GM19438 (cell line): ENCODE data around the gene MPRIP.
"Not testable (repeated sequence)": the region's sequence is repeated elsewhere in the genome, so short reads cannot be mapped to it uniquely, and the experiment has no call there.

Source experiments
- ATAC-seq: cut with Tn5 transposase; IDR thresholded peaks from one replicate; pipeline ENCODE4 v1.9.1; 2021; ENCODE audit warnings: low read depth; ENCODE audit not compliant: unreplicated experiment

The MPRIP gene, protein sequence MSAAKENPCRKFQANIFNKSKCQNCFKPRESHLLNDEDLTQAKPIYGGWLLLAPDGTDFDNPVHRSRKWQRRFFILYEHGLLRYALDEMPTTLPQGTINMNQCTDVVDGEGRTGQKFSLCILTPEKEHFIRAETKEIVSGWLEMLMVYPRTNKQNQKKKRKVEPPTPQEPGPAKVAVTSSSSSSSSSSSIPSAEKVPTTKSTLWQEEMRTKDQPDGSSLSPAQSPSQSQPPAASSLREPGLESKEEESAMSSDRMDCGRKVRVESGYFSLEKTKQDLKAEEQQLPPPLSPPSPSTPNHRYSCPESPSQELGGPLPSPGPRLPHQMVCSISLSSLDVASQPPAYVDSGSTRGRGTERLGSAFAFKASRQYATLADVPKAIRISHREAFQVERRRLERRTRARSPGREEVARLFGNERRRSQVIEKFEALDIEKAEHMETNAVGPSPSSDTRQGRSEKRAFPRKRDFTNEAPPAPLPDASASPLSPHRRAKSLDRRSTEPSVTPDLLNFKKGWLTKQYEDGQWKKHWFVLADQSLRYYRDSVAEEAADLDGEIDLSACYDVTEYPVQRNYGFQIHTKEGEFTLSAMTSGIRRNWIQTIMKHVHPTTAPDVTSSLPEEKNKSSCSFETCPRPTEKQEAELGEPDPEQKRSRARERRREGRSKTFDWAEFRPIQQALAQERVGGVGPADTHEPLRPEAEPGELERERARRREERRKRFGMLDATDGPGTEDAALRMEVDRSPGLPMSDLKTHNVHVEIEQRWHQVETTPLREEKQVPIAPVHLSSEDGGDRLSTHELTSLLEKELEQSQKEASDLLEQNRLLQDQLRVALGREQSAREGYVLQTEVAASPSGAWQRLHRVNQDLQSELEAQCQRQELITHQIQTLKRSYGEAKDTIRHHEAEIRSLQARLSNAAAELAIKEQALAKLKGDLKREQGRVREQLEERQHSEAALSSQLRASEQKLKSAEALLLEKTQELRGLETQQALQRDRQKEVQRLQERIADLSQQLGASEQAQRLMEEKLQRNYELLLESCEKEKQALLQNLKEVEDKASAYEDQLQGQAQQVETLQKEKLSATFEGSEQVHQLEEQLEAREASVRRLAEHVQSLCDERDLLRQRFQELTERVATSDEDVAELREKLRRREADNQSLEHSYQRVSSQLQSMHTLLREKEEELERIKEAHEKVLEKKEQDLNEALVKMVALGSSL (N-terminal part only)

DNA sequence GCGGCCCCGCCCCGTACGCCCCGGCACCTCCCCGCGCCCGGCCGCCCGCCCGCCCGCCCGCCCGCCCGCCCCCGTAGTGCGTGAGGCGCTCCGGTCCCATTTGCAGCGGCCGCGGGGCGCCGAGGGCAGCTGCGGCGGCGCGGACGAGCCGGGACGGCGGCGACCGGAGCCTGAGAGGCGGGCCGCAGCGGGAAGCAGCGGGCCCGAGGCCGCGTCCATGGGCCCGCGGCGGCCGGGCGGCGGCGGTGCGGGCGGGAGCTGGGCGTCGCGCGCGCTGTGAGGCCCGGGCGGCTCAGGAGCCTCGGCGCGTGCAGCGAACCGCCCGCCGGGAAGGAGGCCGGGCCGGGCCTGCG is at the start of gene MPRIP:
TSS of gene MPRIP (plus strand) at position 74 of the 353 bp plus-strand sequence. CDS start 392 bp downstream, outside the sequence.
- no peak for ATAC-seq

DNA sequence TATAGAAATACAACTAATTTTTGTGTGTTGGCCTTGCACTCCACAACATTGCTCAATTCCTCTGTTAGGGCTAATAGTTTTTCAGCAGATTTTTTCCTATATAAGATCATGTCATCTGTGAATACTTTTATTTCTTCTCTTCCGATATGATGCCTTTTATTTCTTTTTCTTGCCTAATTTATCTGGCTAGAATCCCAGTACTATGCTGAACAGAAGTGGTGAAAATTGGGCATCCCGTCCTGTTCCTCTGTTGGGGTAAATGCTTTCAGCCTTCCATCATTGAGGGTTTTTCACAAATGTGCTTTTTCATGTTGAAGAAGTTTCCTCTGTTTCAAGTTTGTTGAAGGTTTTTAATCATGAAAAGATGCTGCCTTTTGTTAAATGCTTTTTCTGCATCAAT is 47.6 kb upstream of the MPRIP start:
- ATAC-seq: no peak

DNA sequence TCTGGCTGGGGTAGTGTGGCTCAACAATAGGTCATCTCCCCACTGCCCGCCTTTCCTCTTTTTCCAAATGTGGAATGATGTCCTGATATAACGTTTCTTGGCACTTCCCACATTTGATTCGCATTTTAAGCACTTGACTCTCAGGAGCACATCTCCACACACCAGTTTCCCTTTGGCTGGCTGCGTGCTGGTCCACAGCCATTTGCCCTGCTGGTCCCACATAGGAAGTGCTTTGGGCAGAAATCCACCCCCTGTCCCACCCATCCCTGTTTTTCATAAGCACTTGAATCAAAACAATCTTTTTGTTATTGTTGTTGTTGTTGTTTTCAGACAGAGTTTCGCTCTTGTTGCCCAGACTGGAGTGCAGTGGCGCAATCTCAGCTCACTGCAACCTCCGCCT is 46.3 kb upstream of the MPRIP start:
- no peak for ATAC-seq

DNA sequence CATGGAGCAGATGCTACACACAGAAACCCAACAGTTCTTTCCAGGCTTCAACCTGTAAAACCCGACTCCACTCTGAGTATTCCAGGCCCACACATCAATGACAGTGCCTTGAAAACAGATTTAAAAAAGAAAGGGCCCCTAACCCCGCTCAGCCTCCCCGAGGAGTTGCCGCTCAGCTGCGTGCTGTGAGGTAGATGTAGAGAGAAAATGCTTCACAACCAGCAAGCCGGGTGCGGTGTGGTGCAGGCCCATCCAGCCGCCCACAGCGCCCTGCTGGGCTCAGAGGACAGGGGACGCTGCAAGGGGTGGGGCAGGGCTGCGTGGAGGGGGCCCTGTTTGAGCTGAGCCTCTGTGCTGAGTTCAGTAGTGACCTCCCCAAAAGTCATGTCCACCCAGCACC is 45.5 kb upstream of the MPRIP start:
- ATAC-seq: not testable (repeated sequence)

DNA sequence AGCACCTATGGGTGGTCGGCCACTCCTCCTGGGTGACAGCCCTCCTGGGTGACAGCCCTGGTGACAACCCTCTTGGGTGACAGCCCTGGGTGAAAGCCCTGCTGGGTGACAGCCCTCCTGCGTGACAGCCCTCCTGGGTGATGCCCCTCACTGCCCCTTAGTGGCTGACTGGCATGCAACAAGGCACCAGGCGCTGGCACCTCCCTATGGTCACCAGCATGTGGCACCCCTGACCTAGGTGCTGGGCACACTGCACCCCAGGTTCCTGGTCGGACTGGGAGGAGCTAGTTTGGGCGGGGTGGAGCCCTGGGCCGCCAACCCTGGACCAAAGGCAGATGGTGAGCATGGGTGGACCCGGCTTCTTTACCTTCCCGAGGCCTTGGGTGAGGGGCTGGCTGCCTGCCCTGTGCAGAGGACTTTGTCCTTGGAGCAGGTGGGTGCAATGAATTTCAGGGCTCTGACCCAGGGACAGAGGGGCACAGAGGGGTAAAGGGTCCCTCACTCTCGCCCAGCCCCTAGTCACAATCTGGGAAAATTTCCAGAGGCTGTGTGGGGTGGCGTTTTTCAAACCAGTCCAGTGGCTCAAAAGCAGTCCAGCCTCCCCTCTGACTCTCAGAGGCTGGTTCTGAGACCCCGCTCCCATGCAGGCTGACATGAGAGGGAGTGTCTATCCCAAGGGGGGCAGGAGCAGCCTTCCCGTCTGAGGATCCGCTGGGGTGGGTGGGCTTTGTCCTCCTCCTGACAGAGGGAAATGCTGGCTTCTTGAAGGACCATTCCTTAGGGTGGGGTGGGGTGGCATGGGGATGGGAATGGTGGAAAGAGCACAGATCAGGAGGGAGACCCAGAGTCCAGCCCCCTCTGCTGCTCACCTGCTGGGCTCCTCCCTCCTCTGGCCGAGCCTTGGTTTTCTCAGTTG is 44.5 kb upstream of the MPRIP start:
- ATAC-seq: no peak

DNA sequence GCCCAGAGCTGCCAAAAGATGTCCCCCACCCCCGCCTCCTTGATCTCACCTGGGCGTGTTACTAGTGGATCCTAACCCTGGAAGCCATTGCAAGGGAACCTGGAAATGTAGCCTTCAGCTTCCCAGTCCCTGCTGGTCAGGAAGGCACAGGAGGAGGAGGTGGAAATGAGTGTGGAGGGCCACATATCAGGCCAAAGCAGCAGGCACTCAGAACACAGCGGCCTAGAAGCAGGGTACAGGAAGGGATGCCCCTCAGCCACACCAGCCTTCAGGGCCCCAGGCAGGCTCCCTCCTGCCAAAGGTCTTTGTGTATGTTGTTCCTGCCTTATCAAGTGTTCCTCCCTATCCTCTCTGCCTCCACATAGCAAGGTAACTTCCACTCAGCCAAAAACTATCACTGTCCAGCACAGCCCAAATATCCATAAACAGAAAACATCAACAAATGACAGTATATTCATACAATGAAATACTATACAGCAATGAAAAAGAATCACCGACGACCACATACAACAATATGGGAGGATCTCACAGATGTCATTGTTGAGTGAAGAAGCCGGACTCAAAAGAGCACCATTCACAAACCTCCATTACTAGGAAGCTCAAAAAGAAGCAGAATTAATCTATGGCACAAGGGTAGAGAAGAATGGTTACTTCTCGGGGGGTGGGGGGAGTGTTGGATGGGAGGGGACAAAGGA is 42.2 kb upstream of the MPRIP start:
- ATAC-seq: no peak

DNA sequence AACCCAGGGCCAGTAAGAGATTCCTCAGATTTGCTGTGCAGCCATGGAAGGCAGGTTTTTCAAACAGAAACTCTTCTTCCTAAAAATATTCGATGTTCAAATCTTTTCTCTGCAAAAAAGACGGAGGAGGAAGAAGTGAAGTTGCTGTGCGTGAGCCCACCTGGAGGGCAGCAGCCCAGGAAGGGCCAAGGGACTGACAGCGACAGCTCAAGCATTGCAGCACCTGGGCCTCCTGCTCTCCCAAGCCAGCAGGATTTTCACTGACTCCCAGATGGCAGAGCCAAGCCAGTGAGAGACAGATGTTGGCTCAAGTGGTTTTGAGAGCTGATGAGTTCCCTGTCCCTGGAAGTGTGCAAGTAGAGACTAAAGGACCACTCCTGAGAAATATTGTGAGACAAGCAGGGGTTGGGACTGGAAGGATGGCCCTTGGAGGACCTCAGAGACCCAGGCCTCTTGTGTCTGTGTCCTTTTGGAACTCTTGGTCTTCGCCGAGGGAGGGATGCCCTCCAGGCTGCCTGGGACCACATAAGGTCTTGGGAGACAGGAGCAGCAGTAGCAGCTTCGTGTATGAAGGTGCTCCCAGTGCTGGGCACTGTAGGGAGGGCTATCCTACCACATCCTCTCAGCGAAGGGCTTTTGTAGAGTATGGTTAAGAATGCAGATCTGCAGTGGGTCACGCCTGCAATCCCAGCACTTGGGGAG is 41.0 kb upstream of the MPRIP start:
- no peak for ATAC-seq

DNA sequence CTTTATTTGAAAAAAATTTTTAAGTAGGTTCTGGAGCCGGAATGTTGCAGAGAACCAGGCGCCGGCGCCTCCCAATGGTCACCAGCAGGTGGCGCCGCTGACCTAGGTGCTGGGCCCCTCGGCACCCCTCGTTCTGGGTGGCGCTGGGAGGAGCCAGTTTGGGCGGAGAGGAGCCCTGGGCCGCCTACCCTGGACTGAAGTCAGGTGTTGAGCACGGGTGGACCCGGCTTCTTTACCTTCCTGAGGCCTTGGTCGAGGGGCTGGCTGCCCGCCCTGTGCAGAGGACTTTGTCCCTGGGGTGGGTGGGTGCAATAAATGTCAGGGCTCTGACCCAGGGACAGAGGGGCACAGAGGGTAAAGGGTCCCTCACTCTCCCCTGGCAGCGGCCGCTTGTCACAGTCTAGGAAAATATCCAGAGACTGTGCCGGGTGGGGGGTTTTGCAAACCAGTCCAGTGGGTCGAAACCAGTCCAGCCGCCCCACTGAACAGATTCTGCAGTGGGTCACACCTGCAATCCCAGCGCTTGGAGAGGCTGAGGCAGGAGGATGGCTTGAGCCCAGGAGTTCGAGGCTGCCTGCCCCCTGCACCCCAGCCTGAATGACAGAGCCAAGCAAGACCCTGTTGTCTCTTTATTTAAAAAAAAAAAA is 40.3 kb upstream of the MPRIP start:
- ATAC-seq: no peak

DNA sequence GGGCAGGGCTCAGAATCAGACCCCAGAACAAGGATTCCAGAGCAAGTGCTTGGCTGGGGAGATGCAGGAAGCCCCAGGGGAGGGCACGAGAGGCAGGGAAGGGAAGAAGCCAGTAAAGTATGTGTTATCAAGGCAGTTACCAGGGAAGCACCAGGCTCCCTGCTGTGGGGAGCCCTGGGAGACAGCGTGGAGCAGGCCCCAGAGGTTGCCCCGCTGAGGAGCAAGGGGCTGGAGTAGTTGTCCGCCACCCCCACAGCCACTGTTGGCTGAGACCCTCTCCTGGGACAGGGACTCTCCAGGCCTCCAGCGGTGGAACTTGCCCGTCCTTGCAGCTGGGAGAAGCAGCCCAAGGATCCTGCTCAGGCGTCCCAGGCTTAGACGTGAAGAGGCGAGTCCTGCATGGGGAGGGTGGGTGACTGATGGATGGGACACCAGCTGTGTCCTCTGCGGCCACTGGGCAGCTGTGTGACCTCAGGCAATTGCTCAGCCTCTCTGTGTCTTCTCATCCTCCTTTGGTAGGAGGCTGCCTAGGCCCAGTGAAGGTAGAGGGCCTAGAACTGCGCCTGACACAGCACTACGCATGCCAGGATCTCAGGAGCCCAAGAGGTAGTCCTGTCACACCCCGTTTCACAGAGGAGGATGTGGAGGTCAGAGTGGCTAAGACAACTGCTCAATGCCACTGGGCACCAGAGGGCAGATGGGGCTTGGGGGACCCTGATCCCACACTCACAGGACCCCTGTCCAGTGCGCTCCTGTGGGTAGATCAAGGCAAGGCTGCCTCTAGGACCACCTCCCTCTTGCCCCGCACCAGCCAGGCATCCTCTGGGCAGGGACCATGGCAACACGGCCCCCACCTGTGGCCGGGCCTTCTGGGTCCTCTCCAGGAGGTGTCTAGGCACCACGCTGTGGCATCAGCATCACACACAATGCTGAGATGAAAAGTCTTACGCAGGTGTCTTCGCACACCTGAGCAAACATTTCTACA is 39.2 kb upstream of the MPRIP start:
- ATAC-seq: not testable (repeated sequence)

DNA sequence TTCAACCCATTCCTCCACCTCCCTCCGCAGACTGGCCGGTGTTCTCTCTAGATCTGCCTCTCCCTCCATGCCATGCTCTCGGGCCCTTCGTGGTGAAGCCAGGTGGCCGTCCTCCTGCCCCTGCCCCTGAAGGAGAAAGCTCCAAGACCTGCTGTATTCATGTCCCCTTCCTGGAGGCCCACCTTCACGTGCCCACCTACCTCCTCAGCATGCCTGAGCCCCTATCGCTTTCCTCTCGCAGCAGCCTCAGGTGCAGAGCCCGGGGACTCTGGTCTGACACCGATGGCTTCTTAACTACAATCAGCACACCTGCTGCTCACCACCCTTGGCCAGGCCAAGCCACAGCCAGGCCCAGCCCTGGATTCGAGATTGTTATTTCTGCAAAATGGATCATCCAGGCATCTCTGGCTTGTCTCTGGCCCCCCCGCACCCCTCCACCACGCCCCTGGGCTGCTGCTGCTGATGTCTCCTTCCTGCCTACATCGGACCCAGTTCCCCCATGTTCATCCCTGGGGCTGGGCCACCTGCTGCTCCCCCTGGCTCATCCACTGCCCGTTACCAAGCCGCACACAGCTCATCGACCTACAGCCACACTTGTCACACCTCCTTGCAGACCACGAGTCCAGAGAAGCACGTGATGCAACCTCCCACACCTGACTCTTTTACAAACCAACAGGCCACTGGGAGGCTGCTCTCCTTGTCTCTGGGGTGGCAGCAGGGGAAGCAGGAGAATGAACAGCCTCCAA is 37.8 kb upstream of the MPRIP start:
- ATAC-seq: no peak

DNA sequence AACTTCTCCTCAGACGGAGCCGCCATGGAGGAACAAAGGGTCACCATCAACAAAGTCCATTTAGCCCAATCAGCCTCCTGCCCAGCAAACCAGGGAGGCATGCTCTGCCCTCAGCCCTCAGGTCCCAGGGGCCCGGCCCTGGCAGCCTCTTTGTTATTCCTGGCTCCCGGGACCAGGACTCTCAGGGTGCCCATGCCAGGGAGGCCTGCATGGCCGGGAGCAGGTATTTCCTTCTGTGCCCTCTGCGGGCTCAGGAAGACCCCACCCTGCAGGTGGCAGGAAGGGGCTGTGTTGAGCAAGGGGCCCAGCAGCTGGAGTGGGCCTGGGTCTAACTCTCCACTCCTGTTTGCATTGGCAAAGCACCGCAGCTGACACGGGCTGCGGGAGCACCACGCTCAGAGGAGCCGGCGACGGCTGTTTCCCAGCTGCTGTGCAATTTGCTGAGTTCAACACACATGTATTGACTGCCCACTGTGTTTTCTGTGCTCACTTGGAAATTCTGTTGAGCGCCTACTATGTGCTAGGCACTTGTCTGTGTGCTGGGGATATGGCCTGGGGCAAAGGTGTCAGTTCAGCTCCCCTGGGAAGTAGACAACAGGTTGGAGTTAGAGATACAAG is 37.2 kb upstream of the MPRIP start:
- not testable (repeated sequence) for ATAC-seq

DNA sequence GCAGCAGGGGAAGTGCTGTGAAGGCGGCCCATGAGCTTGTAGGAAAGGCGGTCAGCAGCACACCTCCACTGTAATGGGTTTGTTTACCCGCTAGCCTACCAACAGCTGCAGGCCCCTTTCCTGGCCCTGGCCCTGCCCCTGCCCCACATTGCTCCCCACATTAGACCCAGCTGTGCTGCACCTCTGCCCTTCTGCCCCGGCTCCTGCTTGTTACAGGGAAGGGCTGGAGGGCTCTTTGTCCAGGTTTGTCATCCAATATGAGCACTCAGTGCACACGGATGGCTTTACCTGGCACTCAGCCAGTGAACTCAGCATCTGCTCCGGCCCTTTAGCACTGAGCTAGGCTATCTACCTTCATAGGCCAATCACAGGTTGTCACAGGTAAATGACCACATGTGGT is 34.4 kb upstream of the MPRIP start:
- not testable (repeated sequence) for ATAC-seq

DNA sequence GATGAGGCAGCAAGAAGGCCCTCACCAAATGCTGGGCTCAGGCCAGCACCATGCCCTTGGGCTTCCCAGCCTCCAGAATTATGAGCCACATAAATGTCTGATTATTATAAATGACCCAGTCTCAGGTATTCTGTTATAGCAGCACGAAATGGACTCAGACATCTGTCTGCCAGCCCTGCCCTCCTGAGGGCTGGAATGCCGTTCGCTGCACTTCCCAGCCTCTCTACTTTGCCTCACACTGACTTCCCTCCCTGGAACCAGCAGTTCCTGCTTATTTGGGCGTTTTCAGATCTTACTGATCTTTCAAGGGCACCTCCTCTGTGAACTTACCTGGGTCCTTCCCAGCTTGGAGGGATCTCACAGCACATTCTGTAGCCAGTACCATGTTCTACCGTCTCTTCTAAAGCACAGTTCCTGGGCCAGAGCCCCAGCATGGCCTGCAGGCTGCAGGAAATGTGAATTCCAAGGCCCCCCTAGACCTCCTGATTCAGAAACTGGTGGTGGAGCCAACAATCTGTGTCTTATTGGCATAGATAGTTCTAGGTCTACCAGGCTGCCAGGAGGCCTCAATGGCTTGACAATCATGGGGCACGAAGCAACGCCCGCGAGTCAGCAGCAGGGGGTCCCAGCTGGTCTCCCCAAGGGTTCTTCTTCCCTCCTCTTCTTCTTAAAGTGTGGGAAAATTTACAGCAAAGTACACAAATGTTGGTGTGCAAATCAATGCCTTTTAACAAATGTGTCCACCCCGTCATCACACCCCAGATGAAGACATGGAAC is 33.4 kb upstream of the MPRIP start:
- not testable (repeated sequence) for ATAC-seq

DNA sequence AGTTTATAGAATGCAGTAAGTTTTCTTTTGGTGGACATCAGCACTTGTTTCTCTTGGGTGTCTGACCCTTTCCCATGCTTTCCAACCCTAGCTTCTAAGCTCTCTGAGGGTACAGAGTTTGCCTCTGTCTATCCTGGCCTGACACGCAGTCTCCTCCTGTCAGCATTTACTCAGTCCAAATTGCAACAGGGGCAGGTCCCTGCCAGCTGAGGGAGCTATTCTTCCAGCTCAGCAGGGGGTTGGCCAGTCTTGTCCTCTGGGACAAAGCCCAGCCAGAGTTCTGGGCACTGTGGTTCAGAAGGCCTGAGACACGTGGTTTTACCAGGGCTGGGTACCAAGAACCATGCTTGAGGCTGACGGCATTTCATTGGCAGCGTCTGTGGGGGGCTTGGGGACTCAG is 32.3 kb upstream of the MPRIP start:
- ATAC-seq: not testable (repeated sequence)

DNA sequence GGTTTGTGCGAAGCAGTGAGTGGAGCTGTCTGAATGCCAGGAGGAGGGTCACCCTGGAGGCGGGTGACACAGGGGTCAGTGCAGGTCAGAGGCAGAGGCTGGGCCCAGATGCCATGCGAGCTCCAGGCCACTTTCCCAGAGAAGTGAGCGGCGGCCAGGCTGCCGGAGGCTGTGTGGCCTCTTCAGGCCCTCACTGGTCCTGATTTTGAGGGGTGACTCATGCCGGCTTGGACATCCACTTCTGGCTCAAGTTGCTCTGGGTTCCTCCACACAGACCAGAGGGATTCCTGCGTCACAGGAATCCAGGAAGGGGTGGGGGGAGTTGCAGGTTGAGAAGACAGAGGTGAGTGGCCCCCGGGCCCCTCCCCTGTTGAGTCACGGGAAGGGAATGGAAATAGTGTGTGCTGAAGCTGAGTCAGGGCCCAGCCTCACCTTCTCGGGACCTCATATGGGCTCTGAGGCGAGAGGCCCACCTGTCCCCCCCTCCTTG is 31.7 kb upstream of the MPRIP start:
- ATAC-seq: not testable (repeated sequence)
